ENCODE data around the gene ERVFRD-1. TPM values are rescaled to one million over a fixed set of nuclear protein-coding genes. Genes with fewer than 3 reads are reported as not detected.

The ERVFRD-1 gene
- total and polyA plus RNA-seq, 2 of the 13 experiments (the other 11 are each of a cell fraction or from before 2014, with no cell fraction given), result not detected

GRCh38 chr6:11053307-11053706 lies 58.2 kb downstream of the ERVFRD-1 start:
- 46% methylated on average over 5 of the region's 5 CpGs for WGBS (ENCODE audit: low lambda C conversion rate)
- in situ Hi-C loops (cut with HindIII; ENCODE audit: extremely low pct_ligation_motif_present, low pct_unique_long_range_greater_than_20kb) (loop anchor here (25.0 kb wide), 1 partner anchor 566 kb away; no protein-coding TSS in a partner anchor), intact Hi-C loops (cut with micrococcal nuclease; ENCODE audit: unreplicated experiment) (no loop called here)
- Histone ChIP-seq H4K20me1 (ENCODE audit: insufficient read depth, low read length) (no peaks in the 10 kb centered on the region), H3K9ac (ENCODE audit: insufficient read depth, low read depth, low read length) (no peak overlapping the region), H3K27me3 (ENCODE audit: control insufficient read depth in 1 of 2, insufficient read depth in 2 of 2, low read length in 2 of 2) (no peaks in the 10 kb centered on the region), H2AFZ (ENCODE audit: low read length) (peak overlapping the region; percentile 18), H3K27ac (ENCODE audit: extremely low read length, insufficient read depth, low read length) (no peak overlapping the region), H3K9me3 (ENCODE audit: low read length) (no peaks in the 10 kb centered on the region), H3K4me1 (ENCODE audit: insufficient read depth, low read length) (peaks cover 44% of the 10 kb centered on the region), H3K4me2 (ENCODE audit: low read depth, low read length) (no peak overlapping the region), H3K79me2 (ENCODE audit: insufficient read depth, low read length) (no peaks in the 10 kb centered on the region), H3K4me3 (replicated peaks in 1 of 3; ENCODE audit: insufficient read depth in 1 of 3, low read depth in 2 of 3, low read length in 3 of 3) (no peak overlapping the region), H3K36me3 (replicated peaks in 1 of 2; ENCODE audit: control insufficient read depth in 1 of 2, insufficient read depth in 2 of 2, low read length in 2 of 2) (no peaks in the 10 kb centered on the region)
- FAIRE-seq, result no peak
- POLR2A ChIA-PET, result interaction anchor here (1.3 kb wide), 1 partner anchor 14 kb away, joined by 6 read pairs; no protein-coding TSS in a partner anchor
- CTCF ChIA-PET (ENCODE audit: low intra/inter-chr PET ratio, low total read pairs), result no interaction called here
- peak; percentile 45; the same call in 1 of the 3 replicates for ATAC-seq
- BruUV-seq (replicated peaks), result no TSS peak
- no peak for DNase-seq (ENCODE audit: low spot score)
- TF ChIP-seq CREBL2 (CRISPR knock-in tag; IDR thresholded peaks at IDR 0.05; ENCODE audit: borderline replicate concordance) (no peak), PHF5A (CRISPR knock-in tag; IDR thresholded peaks at IDR 0.05; ENCODE audit: low read depth, unreplicated experiment) (no peak), ZSCAN12 (CRISPR knock-in tag; IDR thresholded peaks at IDR 0.05) (no peak), FOXA1 (IDR thresholded peaks at IDR 0.05) (no peak), FOXA1 (CRISPR knock-in tag; IDR thresholded peaks at IDR 0.05) (0 out of 2 replicates have a peak, but pooled peaks have one; percentile 44), ERF (CRISPR knock-in tag; IDR thresholded peaks at IDR 0.05) (no peak), ZNF850 (CRISPR knock-in tag; conservative IDR thresholded peaks at IDR 0.05) (no peak), ZNF318 (CRISPR knock-in tag; IDR thresholded peaks at IDR 0.05) (no peak), POGZ (CRISPR knock-in tag; IDR thresholded peaks at IDR 0.05) (0 out of 2 replicates have a peak, but pooled peaks have one; percentile 33), STAT5B (CRISPR knock-in tag; IDR thresholded peaks at IDR 0.05) (no peak), HMGXB3 (CRISPR knock-in tag; IDR thresholded peaks at IDR 0.05; ENCODE audit: borderline replicate concordance) (0 out of 2 replicates have a peak, but pooled peaks have one; percentile 53), JUND (CRISPR knock-in tag; IDR thresholded peaks at IDR 0.05) (no peak), ZNF121 (CRISPR knock-in tag; IDR thresholded peaks at IDR 0.05) (peak; percentile 59; the same call in 1 of the 2 replicates)

All from HepG2 (cell line).